ENCODE results near the gene VPS36. TPM values are rescaled to one million over a fixed set of nuclear protein-coding genes. Genes with fewer than 3 reads are reported as not detected.

The VPS36 gene
- total and polyA plus RNA-seq, 2 of the 8 experiments (the other 6 are each of a cell fraction or from before 2014, with no cell fraction given) = 14.1 to 19.8 TPM

GRCh38 chr13:52447354-52447753 is 3.1 kb downstream of the VPS36 start:
- WGBS, 2 experiments (ENCODE audit: extremely low coverage in 1 of 2, insufficient coverage in 1 of 2, insufficient read length in 1 of 2, insufficient replicate concordance in 2 of 2, low coverage in 1 of 2, low lambda C conversion rate in 2 of 2, missing lambda C conversion rate in 1 of 2) = 93% methylated on average over 2 of the region's 2 CpGs; no CpG with 5 or more reads in 1 of the 2 experiments
- TF ChIP-seq RBBP5 (IDR thresholded peaks at IDR 0.05; ENCODE audit: borderline replicate concordance, low read depth, low read length) (no peak), TCF12 (IDR thresholded peaks at IDR 0.05; ENCODE audit: low read depth, low read length) (no peak), SP4 (IDR thresholded peaks at IDR 0.05; ENCODE audit: low read length) (no peak), E2F6 (IDR thresholded peaks at IDR 0.05) (no peak), EP300 (IDR thresholded peaks at IDR 0.05; ENCODE audit: borderline replicate concordance in 1 of 2, low read depth in 2 of 2, low read length in 2 of 2) (no peak), SIX5 (IDR thresholded peaks at IDR 0.05; ENCODE audit: low read depth, low read length) (no peak), CBX5 (IDR thresholded peaks at IDR 0.05; ENCODE audit: low read depth, low read length) (no peak), ATF2 (IDR thresholded peaks at IDR 0.05; ENCODE audit: low read length) (no peak), NANOG (IDR thresholded peaks at IDR 0.05; ENCODE audit: insufficient read depth, low read depth, low read length, poor library complexity, severe bottlenecking) (no peak)
- Histone ChIP-seq H4K5ac (ENCODE audit: insufficient read length, low read depth, low read length) (no peak overlapping the region), H3K9ac (replicated peaks in 1 of 4; ENCODE audit: extremely low read depth in 1 of 4, low read depth in 3 of 4, low read length in 3 of 4) (no peak overlapping the region), H3K23ac (ENCODE audit: insufficient read length) (no peak overlapping the region), H2AK5ac (ENCODE audit: low read depth, low read length) (no peak overlapping the region), H2BK12ac (ENCODE audit: low read depth, low read length) (no peak overlapping the region), H3K18ac (ENCODE audit: extremely low read depth, low read length) (no peak overlapping the region), H3K4me2 (ENCODE audit: insufficient read depth in 1 of 2, low read depth in 2 of 2, low read length in 2 of 2) (no peak overlapping the region), H4K20me1 (replicated peaks in 1 of 2; ENCODE audit: control insufficient read depth in 1 of 2, insufficient read depth in 2 of 2, low read length in 2 of 2) (peaks cover 0 to 6% of the 10 kb centered on the region in 2 experiments), H2BK5ac (ENCODE audit: low read depth, low read length) (no peak overlapping the region), H4K91ac (replicated peaks; ENCODE audit: insufficient read length, low read length) (no peak overlapping the region), H3K4ac (replicated peaks; ENCODE audit: insufficient read length, low read depth, low read length) (no peak overlapping the region), H3K9me3 (ENCODE audit: insufficient read depth in 2 of 2, low read depth in 1 of 2, low read length in 1 of 2) (no peaks in the 10 kb centered on the region), H2AFZ (ENCODE audit: low read length) (no peak overlapping the region), H2BK20ac (ENCODE audit: low read length) (no peak overlapping the region), H3K36me3 (ENCODE audit: control insufficient read depth in 2 of 4, insufficient read depth in 4 of 4, low read length in 3 of 4) (peaks cover 0 to 4% (median 0%) of the 10 kb centered on the region in 4 experiments; a peak in 1 of 8 replicates), H3K79me1 (ENCODE audit: low read depth, low read length) (peaks cover 7% of the 10 kb centered on the region), H3K27me3 (replicated peaks in 1 of 4; ENCODE audit: control insufficient read depth in 3 of 4, extremely low read depth in 1 of 4, insufficient read depth in 3 of 4, low read length in 3 of 4) (no peaks in the 10 kb centered on the region), H4K8ac (ENCODE audit: extremely low read depth, insufficient read depth, low read length) (no peak overlapping the region), H3K4me3 (ENCODE audit: extremely low read depth in 1 of 4, insufficient read depth in 2 of 4, low read depth in 3 of 4, low read length in 4 of 4) (no peak overlapping the region), H3K14ac (ENCODE audit: insufficient read length) (no peak overlapping the region), H2BK120ac (replicated peaks; ENCODE audit: low read depth, low read length) (no peak overlapping the region), H3K27ac (ENCODE audit: low read depth, low read length) (no peak overlapping the region), H2BK15ac (ENCODE audit: low read length) (no peak overlapping the region), H3K56ac (replicated peaks; ENCODE audit: insufficient read length, low read depth, low read length) (no peak overlapping the region), H3K23me2 (ENCODE audit: low read depth, low read length) (peaks cover 4% of the 10 kb centered on the region; the same call in 1 of the 2 replicates), H3K4me1 (replicated peaks in 1 of 4; ENCODE audit: control insufficient read depth in 3 of 4, insufficient read depth in 4 of 4, low read length in 3 of 4) (peaks cover 0 to 3% (median under 1%) of the 10 kb centered on the region in 4 experiments; a peak in 3 of 7 replicates), H3K79me2 (ENCODE audit: control insufficient read depth in 1 of 2, insufficient read depth in 2 of 2, low read length in 2 of 2) (peaks cover 0 to 42% of the 10 kb centered on the region in 2 experiments; a peak in 2 of 4 replicates)
- FAIRE-seq = no peak
- ChIA-PET POLR2A (ENCODE audit: partially characterized antibody) (interaction anchor here (0.7 kb wide), 1 partner anchor 31 kb away, joined by 3 read pairs; no protein-coding TSS in a partner anchor), CTCF (ENCODE audit: partially characterized antibody) (interaction anchor here (0.6 to 1.7 kb wide), 5 partner anchors 31 to 444 kb away, joined by 3 to 9 read pairs (median 3); no protein-coding TSS in a partner anchor)
- DNase-seq (ENCODE audit: low read depth in 1 of 2, low spot score in 2 of 2) = no peak

All from H1 (cell line).